ENCODE measurements around the gene RBKS. TPM values are rescaled to one million over a fixed set of nuclear protein-coding genes. Genes with fewer than 3 reads are reported as not detected.
A peak's percentile ranks its signal among the peaks of the same experiment; 100 is the strongest.
"Not testable (repeated sequence)": the region's sequence is repeated elsewhere in the genome, so short reads cannot be mapped to it uniquely, and the experiment has no call there.

The RBKS gene
- total RNA-seq, 1 experiment from 2014 or later: 3.3 TPM

DNA sequence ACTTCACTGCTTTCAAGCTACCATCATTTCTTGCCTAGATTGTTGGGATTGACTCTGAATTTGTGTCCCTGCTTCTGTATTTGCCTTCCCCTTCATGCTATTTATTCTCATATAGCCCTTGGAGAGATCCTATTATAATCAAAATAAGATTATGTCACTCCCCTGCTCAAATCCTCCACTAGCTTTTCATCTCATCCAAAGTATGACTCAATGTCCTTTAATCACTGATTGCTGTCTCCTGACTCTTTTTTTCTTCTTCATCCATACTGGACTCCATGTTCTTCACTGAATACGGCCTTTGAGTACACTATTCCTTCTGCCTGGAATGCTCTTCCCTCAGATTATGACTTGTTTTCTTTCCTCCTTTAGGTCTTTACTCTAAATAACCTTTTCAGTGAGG lies 5.0 kb downstream of the RBKS start:
- DNase-seq: no peak
- Mint-ChIP-seq H3K4me3 (ENCODE audit: low read depth, unreplicated experiment) (no peak overlapping the region), H3K9me3 (ENCODE audit: low read depth, unreplicated experiment) (peaks cover 4% of the 10 kb centered on the region), H3K36me3 (ENCODE audit: insufficient read depth, unreplicated experiment) (peaks cover 9% of the 10 kb centered on the region), H3K4me1 (ENCODE audit: low read depth, unreplicated experiment) (peaks cover 47% of the 10 kb centered on the region), H3K27me3 (ENCODE audit: unreplicated experiment) (no peaks in the 10 kb centered on the region), H3K27ac (ENCODE audit: unreplicated experiment) (peak overlapping the region; percentile 4)
- TF ChIP-seq, protein P1, sequence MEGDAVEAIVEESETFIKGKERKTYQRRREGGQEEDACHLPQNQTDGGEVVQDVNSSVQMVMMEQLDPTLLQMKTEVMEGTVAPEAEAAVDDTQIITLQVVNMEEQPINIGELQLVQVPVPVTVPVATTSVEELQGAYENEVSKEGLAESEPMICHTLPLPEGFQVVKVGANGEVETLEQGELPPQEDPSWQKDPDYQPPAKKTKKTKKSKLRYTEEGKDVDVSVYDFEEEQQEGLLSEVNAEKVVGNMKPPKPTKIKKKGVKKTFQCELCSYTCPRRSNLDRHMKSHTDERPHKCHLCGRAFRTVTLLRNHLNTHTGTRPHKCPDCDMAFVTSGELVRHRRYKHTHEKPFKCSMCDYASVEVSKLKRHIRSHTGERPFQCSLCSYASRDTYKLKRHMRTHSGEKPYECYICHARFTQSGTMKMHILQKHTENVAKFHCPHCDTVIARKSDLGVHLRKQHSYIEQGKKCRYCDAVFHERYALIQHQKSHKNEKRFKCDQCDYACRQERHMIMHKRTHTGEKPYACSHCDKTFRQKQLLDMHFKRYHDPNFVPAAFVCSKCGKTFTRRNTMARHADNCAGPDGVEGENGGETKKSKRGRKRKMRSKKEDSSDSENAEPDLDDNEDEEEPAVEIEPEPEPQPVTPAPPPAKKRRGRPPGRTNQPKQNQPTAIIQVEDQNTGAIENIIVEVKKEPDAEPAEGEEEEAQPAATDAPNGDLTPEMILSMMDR (IDR thresholded peaks at IDR 0.05; ENCODE audit: unreplicated experiment): no peak
- CTCF ChIA-PET: no interaction called here
- intact Hi-C loops (cut with micrococcal nuclease; ENCODE audit: unreplicated experiment): no loop called here
- no TSS peak for BruUV-seq (replicated peaks)

DNA sequence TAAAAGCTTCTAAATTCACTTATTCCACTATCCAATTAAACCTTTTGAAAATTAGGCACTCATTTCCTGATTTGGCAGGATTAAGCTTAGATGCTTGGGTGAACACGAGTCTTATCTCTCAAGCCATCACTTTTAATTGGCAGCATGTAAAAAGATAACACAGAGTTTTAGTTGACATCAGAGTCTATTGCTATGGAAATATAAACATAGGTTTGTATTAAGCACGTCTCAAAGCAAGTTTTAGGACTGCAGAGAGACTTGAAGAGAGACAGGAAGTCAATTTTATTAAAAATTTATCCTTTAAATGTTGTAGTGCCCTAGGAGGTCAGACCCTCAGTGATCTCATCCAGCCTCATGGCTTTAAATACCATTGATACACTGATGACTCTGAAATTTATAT lies 5.6 kb downstream of the RBKS start:
- H3K4me3 Mint-ChIP-seq (ENCODE audit: low read depth, unreplicated experiment): no peak overlapping the region
- CTCF ChIA-PET: no interaction called here
- H3K27ac Mint-ChIP-seq (ENCODE audit: unreplicated experiment): peak overlapping the region; percentile 4
- TF ChIP-seq, protein P1 (IDR thresholded peaks at IDR 0.05; ENCODE audit: unreplicated experiment): no peak
- DNase-seq: no peak
- H3K9me3 Mint-ChIP-seq (ENCODE audit: low read depth, unreplicated experiment): peaks cover 5% of the 10 kb centered on the region
- intact Hi-C loops (cut with micrococcal nuclease; ENCODE audit: unreplicated experiment): no loop called here
- BruUV-seq (replicated peaks): no TSS peak
- no peaks in the 10 kb centered on the region for H3K27me3 Mint-ChIP-seq (ENCODE audit: unreplicated experiment)
- H3K4me1 Mint-ChIP-seq (ENCODE audit: low read depth, unreplicated experiment): peaks cover 47% of the 10 kb centered on the region
- H3K36me3 Mint-ChIP-seq (ENCODE audit: insufficient read depth, unreplicated experiment): peaks cover 5% of the 10 kb centered on the region

DNA sequence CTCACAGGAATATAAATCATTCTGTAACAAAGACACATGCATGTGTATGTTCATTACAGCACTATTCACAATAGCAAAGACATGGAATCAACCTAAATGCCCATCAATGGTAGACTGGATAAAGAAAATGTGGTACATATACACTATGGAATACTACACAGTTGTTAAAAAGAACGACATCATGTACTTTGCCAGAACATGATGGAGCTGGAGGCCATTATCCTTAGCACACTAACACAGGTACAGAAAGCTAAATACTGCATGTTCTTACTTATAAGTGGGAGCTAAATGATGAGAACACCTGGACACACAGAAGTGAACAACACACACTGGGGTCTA lies 7.6 kb downstream of the RBKS start:
- CTCF ChIA-PET; H3K27ac Mint-ChIP-seq (ENCODE audit: unreplicated experiment); H3K36me3 Mint-ChIP-seq (ENCODE audit: insufficient read depth, unreplicated experiment); BruUV-seq (replicated peaks); H3K4me3 Mint-ChIP-seq (ENCODE audit: low read depth, unreplicated experiment); H3K9me3 Mint-ChIP-seq (ENCODE audit: low read depth, unreplicated experiment); DNase-seq; H3K27me3 Mint-ChIP-seq (ENCODE audit: unreplicated experiment): not testable (repeated sequence)
- peaks cover 46% of the 10 kb centered on the region for H3K4me1 Mint-ChIP-seq (ENCODE audit: low read depth, unreplicated experiment)
- intact Hi-C loops (cut with micrococcal nuclease; ENCODE audit: unreplicated experiment): loop anchor here (2.0 kb wide), 1 partner anchor 76 kb away; no protein-coding TSS in a partner anchor

DNA sequence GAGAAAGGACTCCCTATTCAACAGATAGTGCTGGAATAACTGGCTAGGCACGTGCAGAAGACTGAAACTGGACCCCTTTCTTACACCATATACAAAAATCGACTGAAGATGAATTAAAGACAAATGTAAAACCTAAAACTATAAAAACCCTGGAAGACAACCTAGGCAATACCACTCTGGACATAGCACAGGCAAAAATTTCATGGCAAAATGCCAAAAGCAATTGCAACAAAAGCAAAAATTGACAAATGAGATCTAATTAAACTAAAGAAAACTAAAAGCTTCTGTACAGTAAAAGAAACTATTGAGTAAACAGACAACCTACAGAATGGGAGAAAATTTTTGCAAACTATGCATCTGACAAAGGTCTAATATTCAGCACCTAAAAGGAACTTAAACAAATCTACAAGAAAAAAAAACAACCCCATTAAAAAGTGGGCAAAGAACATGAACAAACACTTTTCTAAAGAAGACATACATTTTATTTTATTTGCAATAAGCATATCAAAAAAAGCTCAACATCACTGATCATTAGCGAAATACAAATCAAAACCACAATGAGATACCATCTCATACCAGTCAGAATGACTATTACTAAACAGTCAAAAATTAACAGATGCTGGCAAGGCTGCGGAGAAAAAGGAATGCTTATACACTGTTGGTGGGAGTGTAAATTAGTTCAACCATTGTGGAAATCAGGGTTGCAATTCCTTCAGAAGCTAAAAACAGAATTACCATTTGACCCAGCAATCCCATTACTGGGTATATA lies 8.2 kb downstream of the RBKS start:
- CTCF ChIA-PET: not testable (repeated sequence)

DNA sequence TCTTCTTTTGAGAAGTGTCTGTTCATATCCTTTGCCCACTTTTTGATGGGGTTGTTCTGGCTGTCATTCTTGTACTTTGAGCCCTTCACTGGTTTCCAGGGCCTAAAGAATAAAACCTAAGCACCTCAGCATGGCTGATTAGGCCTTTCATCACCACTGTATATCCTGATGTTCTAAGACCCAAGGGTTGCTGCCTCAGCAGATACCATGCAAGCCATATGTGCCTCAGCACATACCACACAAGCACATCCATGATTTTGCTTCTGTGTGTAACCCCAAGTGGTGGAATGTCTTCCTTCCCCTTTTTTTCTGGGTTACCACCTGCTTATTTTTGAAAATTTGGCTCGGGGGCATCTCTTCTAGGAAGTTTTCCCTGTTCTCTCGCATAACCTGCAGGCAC lies 11.4 kb downstream of the RBKS start:
- Mint-ChIP-seq H3K27ac (ENCODE audit: unreplicated experiment) (no peak overlapping the region), H3K36me3 (ENCODE audit: insufficient read depth, unreplicated experiment) (peaks cover 6% of the 10 kb centered on the region), H3K27me3 (ENCODE audit: unreplicated experiment) (no peaks in the 10 kb centered on the region), H3K4me1 (ENCODE audit: low read depth, unreplicated experiment) (peaks cover 16% of the 10 kb centered on the region), H3K9me3 (ENCODE audit: low read depth, unreplicated experiment) (peaks cover 11% of the 10 kb centered on the region), H3K4me3 (ENCODE audit: low read depth, unreplicated experiment) (no peak overlapping the region)
- DNase-seq: no peak
- no TSS peak for BruUV-seq (replicated peaks)
- CTCF ChIA-PET: no interaction called here
- intact Hi-C loops (cut with micrococcal nuclease; ENCODE audit: unreplicated experiment): no loop called here
- TF ChIP-seq, protein P1 (IDR thresholded peaks at IDR 0.05; ENCODE audit: unreplicated experiment): no peak

More for the DNA sequence above, 8.2 kb downstream of the RBKS start:
- intact Hi-C loops (cut with micrococcal nuclease; ENCODE audit: unreplicated experiment): loop anchor here (2.0 kb wide), 1 partner anchor 75 kb away; no protein-coding TSS in a partner anchor
- not testable (repeated sequence) for H3K4me3 Mint-ChIP-seq (ENCODE audit: low read depth, unreplicated experiment); H3K27ac Mint-ChIP-seq (ENCODE audit: unreplicated experiment); H3K9me3 Mint-ChIP-seq (ENCODE audit: low read depth, unreplicated experiment); BruUV-seq (replicated peaks); H3K36me3 Mint-ChIP-seq (ENCODE audit: insufficient read depth, unreplicated experiment); H3K27me3 Mint-ChIP-seq (ENCODE audit: unreplicated experiment)
- peaks cover 41% of the 10 kb centered on the region for H3K4me1 Mint-ChIP-seq (ENCODE audit: low read depth, unreplicated experiment)
- peak; percentile 7 for DNase-seq
